A673 (cell line): Measurements from ENCODE around the gene SLC6A9.

Experiments used
- CTCF ChIP-seq: fragments of 300-800, 200-600 bp; sonication (generic); conservative IDR thresholded peaks from 2 replicates; pipeline ENCODE4 v1.5.1; 2017; ENCODE audit warnings: low read depth, mild to moderate bottlenecking, antibody characterized with exemption, low read length, moderate library complexity, mixed read lengths
- EZH2 ChIP-seq: fragments of 200-600 bp; sonication (generic); IDR thresholded peaks from 2 replicates; pipeline ENCODE4 v1.6.1; 2017; ENCODE audit warnings: borderline replicate concordance, low read depth, mild to moderate bottlenecking, mixed read lengths, antibody characterized with exemption, low read length; ENCODE audit not compliant: poor library complexity, severe bottlenecking

DNA sequence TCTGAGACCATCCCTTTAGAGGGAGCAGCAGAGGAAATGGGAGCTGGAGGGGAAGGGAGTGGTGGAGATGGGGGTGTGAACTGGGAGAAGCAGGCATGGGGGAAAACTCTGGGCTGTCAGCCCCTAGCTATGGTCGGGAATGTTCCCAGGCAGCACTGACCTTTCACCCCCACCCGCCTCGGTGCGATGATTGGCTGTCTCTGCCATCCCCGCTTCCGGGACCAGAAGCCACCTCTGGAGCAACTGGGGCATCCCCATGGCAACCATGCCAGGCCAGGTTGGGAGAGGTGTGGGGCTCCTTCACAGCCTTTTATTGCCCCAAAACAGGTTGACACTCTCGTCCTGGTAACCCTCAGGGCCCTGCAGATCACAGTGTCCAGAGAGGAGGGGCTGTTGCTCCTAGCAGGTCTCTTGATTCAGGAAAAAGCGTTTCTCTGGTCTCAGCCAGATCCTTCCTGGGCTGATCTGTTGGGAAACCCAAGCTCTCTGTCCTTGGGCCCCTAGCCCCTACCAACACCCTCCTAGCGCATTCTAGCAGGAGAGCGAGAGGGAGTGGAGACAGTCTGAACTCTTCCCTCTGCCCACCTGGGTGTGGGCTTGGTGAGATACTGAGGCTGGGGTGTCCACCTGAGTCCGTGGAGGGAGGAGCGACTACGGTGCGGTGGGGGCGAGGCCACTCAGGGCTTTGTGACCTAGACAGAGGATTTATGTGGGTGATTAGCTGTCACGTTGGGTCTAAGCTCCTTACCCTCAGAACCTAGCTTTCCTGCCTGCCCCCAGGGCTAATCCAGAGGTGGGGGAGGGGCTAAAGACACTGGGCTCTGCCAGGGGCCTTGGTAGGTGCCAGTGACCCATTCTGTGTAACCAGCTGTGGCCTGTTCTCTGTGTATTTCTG is 12.2 kb upstream of the SLC6A9 start:
- no peak for TF ChIP-seq EZH2
- TF ChIP-seq CTCF, result no peak
